Activated T-cell treated with anti-CD3 and anti-CD28 coated beads, Interleukin-2, amount 50 U/mL, for 1 hour (primary cell): ENCODE data around the gene RALBP1.

Experiments used
- DNase-seq: peaks from one replicate; pipeline ENCODE4 v3.0.0-alpha.2; 2020

Gene RALBP1

DNA sequence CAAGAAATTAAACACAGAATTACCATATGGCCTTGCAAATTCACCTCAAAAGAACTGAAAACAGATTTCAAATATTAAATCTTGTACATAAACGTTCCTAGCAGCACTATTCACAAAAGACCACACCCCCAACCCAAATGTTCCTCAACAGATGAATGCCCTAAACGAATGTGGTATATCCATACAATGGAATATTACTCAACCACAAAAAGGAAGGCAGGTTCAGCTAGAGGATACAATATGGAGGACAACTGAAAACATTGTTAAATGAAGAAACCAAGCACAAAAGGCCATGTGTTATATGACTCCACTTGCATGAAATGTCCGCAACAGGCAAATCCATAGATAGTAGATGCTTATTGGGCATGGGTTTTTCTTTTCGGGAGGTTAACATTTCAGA is 77.3 kb downstream of the RALBP1 start:
- no peak for DNase-seq

DNA sequence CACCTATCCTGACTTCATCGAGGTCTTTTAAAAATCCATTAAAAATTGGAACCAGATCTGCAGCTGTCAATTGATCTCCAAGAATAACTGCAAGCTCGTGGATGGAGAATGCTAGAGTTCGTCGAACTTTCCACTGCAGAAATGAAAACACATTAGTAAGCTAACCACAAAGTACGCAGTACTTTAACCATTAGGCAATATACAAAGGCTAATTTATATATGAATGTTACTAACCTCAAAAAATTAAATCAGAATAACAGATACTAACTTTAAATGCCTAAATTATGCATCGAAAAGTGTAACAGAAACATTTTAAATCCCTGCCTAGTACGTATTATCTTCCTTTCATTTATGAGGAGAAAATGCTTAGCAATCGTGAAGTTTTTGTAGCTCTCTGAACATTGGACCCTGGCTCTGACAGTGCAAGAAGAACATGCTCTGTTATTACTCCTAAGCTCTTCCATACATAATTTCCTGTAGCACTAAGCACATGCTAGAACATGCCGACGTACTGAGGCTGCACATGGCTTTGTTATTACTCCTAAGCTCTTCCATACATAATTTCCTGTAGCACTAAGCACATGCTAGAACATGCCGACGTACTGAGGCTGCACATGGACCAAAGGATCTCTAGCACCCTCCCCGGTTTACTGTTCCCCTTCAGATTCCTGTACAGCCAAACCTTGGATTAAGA is 82.1 kb downstream of the RALBP1 start:
- DNase-seq: no peak

DNA sequence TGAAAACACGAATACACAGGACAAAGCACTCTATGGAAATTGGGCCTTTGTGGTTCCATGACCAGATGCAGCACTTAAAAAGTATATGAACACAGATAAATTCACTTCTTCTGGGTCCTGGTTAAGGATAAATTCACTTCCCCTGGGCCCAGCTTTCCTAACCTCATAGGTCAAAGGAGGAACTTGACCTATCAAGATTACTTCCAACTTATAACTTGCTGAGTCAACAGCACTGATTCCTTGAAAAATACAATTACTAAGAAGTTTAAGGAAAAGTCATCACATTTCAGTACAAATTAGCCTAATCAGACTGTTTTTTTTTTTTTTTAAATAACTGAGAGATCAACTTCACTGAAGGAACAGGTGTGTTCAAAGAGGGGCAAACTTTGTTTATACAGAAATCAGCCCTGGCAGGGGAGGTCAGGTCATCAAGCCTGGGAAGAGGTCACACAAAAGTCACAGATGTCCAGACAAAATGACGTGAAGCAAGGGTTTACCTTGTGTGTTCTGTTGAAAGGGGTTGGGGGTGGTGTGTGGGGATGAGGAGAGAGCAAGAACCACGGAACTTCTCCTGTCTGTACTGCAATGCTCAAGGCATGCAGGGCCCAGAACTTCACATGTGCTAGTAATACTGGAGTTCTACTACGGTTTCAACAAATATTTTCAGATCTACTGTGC is 83.2 kb downstream of the RALBP1 start:
- DNase-seq: no peak

DNA sequence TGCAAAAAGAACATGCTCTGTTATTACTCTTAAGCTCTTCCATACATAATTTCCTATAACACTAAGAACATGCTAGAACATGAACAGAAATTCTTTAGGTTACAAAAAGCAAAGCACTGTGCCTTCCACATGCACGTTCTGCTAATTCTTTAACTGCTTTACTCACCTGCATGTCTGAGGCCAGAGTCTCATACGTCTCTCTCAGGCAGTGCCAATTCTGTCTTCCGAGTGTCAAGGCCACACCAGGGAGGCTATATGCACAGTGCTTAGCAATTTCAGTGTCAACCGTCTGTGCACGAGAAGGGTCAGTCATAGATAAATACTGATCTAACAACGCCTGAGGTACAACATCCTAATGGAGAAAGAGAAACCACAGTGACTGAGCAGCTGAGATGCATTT is 83.9 kb downstream of the RALBP1 start:
- no peak for DNase-seq

DNA sequence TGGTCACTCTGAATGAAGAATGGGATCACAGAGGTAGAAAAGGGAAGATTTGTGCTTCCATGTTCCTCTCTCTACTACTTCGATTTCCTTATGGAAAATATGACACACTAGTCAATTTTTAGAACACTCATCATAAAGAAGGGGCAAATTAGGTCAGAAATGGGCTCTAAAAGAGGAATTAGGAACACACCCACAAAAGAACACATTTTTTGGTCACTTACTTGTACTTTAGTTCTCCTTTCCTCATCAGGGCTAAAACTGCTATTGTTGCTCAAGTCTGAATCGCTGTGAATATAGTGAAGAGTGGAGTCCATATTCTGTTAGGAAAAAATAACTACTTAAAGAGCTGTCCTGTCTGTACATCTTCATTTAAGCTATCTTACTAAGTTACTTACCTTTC is 86.4 kb downstream of the RALBP1 start:
- DNase-seq: no peak

DNA sequence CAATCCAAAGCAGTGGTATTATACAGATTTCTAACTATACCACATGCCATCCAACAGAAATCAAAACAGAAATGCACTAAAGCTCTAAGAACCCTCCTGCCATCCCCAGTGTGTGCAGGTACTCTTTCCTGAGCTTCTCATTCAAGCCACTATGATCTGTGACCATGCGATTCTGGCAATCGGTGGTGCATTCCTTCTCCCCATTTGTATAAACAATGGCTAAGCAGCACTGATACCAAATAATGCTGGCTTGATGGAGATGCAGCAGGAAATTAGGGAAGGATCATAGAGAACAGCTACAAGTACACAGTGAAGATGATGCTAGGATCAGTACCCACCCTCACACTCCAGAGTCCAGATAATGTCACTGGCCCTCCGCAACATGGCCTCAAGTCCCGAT is 87.3 kb downstream of the RALBP1 start:
- no peak for DNase-seq

DNA sequence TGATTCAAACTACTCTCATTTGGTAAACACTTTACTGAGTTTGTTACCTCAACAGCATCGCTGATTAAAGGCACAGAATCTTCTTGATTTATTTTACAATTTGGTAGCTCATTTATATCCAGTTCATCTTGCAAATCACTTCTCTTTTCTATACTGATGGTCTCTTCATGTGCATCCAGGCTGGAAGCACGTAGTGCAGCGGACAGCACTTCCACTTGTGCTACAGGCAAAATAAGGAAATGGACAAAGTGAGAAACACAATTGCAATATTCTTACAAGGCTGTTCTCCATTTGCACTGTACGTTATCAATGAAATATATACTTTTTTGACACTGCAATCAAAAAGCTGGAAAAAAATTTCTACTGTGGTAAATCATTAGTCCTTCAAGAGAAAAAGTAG is 88.0 kb downstream of the RALBP1 start:
- DNase-seq: no peak

DNA sequence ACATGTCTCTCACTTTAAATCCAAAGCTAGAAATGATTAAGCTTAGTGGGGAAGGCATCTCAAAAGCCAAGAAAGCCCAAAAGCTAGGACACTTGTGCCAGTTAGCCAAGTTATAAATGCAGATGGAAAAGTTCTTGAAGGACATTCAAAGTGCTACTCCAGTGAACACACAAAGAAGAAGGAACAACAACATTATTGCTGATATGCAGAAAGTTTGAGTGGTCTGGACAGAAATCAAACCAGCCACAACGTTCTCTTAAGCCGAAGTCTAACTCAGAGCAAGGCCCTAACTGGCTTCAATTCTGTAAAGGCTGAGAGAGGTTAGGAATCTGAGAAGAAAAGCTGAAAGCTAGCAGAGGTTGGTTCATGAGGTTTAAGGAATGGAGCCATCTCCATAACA is 90.1 kb downstream of the RALBP1 start:
- DNase-seq: no peak

DNA sequence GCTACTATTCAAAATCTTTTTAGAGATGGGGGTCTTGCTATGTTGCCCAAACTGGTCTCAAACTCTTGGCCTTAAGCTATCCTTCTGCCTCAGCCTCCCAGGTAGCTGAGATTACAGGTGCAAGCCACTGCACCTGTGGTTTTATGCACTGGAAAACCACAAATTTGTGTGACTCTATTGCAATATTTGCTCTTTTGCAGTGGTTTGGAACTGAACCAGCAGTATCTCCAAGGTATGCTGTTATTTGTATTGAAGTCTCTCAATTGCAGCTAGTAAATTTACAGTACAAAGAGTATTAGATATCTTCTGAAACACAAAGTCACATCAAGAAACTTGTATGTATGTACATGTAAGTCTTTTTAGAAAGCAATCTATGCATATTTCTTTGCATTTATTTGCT is 92.9 kb downstream of the RALBP1 start:
- no peak for DNase-seq

DNA sequence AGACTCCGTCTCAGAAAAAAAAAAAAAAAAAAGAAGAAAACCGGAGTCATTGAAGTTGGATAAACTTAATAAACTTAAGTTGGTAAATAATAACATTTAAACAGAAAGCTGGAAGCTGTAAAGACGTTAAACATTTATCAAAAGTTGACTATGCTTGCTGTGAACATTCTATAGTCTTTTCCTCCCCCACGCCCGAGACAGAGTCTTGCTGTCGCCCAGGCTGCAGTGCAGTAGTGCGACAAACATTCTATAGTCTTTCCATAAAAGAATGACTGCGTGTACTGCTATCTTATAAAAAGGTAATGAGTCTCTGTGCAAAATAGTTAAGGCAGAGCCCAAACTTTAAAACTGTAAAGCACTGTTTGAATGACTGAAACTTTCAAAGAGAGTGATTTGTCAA is 93.9 kb downstream of the RALBP1 start:
- DNase-seq: no peak

DNA sequence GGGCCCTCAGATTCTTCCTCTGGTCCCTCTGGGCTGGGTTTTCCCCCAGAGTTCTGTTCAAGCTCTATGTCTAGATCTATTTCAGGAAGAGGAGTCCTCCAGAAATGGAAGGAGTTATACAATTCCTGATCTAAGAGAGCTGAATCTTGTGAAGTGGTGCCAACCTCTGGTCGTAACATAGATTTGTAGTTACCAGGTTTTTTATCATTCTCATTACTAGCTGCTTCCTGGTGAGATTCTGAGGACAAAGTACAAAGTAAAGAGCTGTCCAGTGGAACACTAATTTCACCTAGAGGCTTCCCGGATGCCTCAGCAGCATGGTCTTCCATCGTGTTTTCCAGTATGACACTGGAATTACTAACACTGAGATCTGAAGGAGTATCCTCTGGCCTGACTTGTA is 94.9 kb downstream of the RALBP1 start:
- DNase-seq: no peak

DNA sequence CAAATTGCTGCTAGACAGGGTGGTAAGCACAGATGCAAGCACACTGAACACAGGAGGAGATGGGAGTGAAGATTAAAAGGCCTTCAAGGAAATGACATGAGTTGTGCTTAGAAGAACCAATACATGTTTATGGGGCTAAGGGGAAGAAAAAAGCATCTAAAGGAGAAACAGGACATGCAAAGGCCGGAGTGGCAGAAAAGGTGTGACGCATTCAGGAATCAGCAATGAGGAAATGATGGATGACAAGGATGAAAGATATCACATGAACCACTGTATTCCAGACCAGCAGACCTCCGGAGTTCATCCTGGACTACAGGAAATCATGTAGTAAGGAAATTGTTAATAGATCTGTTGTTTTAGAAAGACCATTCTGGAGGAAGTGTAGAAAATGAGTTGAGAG is 96.2 kb downstream of the RALBP1 start:
- DNase-seq: no peak

DNA sequence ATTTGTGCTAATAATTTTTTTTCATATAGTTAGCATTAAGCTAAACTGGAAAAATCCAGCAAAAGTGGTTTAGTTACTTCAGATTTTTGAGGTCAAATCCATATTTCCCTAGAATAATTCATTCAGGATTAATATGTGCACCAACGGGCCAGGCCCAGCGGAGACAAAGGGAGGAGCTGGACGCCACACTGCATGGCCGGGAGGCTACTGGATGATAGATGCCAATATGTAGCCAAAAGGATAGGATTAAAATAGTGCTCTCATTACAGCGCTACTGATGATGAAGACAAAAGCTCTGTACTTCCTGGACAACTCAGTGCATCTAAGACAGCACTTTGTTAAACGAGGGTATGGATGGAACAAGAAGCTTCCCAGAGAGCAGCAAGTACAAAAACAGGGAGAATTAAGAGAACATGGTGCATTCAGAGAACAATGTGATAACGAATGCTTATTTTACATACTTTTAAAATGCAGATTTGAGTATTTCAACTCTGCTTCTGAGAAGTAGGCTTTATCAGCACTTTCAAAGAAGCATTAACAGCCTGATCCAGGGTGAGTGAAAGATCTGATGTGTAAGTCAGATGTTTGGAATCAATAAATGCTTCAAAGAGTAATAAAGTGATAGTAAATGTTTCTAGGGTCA is 99.3 kb downstream of the RALBP1 start:
- no peak for DNase-seq

DNA sequence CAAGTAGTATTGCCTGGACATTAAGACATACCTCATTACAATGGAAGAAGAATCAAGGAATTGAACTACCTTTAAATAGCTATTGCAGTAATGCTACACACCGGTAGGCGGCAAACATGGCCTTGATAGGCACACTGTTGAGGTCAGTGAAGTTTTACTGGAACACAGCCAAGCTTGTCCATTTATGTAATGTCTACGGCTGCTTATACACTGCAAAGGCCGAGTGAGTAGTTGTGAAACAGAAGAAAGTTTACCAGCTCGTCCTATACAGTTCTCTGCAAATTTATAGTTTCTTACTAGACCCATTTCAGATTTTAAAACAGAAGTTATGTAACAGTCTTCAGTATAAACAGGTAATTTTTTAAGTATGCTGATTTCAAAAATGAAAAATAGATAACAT is 100.2 kb downstream of the RALBP1 start:
- no peak for DNase-seq

DNA sequence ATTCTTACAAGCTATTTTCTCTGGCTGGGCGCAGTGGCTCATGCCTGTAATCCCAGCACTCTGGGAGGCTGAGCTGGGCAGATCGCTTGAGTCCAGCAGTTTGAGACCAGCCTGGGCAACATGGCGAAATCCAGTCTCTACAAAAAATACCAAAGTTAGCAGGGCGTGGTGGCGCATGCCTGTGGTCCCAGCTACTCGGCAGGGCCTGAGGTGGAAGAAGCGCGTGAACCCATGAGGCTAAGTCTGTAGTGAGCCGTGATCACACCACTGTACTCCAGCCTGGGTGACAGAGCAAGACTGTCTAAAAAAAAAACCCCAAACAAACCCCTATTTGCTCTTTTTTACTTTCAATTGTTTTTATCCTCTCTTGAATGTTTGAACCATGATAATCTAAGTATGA is 102.0 kb downstream of the RALBP1 start:
- no peak for DNase-seq

DNA sequence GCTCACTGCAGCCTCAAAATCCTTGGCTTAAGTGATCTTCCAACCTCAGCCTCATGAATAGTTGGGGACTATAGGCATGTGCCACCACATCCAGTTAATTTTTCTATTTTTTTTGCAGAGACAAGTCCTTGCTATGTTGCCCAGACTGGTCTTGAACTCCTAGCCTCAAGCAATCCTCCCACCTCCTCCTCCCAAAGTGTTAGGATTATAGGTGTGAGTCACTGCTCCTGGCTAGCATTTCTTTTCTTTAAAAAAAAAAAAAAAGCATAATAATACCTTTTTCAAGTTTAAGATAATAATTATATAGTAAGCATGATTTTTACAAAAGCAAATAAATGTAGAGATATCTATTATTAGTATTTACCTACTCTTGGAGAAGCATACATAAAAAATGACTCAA is 103.0 kb downstream of the RALBP1 start:
- no peak for DNase-seq

DNA sequence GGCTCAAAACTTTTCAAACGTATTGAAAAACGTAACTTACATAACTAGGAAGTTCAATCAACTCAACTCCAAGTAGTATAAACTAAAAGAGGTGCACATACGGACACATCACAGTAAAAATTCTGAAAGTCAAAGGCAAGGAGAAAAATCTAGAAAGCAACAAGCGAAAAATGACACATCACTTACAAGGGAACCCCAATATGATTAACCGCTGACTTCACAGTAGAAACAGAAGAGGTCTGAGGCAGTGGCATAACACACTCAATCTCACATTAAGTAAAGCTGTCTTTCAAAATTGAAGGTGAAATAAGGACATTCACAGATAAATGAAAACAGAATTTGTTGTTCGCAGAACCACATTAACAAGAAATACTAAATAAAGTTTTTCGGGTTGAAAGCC is 106.4 kb downstream of the RALBP1 start:
- DNase-seq: no peak

DNA sequence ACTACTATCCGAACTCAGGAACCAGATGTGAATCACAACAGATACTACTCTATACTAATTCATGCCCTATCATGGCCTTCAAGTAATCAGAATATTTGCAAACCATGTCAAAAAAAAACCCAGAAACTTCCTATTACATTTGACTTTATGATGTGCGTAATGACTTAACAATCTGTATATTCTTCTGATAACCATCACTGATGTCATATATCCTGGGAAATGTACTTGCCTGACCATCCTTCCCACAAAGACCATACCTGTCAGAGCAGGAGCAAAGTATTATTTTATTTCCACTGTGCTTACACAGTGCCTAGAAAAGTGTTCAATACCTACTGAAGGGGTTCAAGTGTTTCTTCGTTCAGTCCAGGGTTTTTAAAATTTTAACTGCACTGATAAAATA is 111.5 kb downstream of the RALBP1 start:
- no peak for DNase-seq
